Measurements from ENCODE around the gene GRM8.

- TF ChIP-seq, protein P1, sequence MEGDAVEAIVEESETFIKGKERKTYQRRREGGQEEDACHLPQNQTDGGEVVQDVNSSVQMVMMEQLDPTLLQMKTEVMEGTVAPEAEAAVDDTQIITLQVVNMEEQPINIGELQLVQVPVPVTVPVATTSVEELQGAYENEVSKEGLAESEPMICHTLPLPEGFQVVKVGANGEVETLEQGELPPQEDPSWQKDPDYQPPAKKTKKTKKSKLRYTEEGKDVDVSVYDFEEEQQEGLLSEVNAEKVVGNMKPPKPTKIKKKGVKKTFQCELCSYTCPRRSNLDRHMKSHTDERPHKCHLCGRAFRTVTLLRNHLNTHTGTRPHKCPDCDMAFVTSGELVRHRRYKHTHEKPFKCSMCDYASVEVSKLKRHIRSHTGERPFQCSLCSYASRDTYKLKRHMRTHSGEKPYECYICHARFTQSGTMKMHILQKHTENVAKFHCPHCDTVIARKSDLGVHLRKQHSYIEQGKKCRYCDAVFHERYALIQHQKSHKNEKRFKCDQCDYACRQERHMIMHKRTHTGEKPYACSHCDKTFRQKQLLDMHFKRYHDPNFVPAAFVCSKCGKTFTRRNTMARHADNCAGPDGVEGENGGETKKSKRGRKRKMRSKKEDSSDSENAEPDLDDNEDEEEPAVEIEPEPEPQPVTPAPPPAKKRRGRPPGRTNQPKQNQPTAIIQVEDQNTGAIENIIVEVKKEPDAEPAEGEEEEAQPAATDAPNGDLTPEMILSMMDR (IDR thresholded peaks at IDR 0.05; ENCODE audit: insufficient read depth, low read depth, low read length), result no peak
- no peak for TF ChIP-seq EZH2 (IDR thresholded peaks at IDR 0.05; ENCODE audit: insufficient read depth, low read length)
Measured at GRCh38 chr7:126843883-126844282, 408.9 kb downstream of the GRM8 start.

Measured in astrocyte (in vitro differentiated cells and primary cell).